Stimulated activated CD8-positive, alpha-beta memory T cell treated with anti-CD3 and anti-CD28 coated beads, Interleukin-2, amount 100 ng/mL, for 48 hours (primary cell): ENCODE data around the gene TRIM17.

Experiments used
- DNase-seq, 2 donors: peaks; one replicate each; pipeline ENCODE4 v3.0.0-alpha.2; 2020; ENCODE audit warnings: low read depth in 2 of 2

The TRIM17 gene

DNA sequence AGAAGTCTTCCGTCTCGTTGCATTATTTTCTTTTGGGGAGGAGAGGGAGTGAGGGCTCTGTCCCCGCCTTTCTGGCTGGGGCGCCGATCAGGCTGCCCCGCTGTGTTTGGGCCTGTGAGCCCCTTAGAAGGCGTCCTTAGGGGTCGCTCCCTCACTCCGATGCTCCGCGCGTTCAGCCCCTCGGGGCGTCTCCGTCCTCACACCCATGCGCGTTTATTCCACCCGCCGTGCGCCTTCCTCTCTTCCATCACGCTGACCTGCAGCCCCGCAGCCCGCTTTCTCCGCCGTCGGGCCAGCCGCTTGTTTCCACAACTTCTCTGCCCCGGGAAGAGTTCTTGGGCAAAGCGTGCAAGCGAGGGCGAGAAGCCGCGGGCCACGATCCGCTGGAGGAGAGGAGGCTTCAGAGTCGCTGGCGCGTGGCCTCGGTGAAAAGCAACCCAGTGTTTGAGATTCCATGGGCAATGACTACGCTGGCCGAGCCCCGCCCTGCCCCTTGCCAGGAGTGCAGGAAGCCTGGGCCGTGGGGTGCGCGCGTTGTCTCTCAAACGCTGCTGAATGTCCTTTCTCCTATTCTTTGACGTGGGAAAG lies 37.7 kb downstream of the TRIM17 start:
- DNase-seq: no peak

DNA sequence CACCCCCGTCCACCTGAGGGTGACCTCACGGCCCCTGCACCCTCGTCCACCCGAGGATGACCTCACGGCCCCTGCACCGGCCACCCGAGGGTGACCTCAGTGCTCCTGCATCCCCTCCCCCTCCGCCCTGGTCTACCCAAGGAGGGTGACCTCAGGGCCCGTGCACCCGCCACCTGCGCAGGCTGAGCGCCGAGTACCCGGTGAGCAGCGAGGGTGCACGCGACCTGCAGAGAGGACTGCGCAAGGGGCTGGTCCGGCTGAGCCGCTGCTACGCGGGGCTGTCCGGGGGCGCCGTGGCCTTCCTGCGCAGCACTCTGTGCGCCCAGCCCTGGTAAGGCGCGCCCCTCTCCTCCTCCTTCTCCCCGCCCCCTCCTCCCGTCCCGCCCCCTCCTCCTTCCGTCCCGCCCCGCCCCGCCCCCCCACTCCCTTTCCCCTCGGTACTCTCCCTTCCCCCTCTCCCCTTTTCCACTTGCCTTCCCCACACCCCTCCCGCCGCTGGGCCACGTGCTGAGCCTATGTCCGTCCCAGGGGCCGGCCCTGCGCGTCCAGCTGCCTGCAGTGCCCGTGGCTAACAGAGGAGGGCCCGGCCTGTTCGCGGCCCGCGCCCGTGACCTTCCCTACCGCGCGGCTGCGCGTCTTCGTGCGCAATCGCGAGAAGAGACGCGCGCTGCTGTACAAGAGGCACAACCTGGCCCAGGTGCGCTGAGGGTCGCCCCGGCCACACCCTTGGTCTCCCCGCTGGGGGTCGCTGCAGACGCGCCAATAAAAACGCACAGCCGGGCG lies 38.4 kb downstream of the TRIM17 start:
- DNase-seq: peak; percentile 43 to 52

DNA sequence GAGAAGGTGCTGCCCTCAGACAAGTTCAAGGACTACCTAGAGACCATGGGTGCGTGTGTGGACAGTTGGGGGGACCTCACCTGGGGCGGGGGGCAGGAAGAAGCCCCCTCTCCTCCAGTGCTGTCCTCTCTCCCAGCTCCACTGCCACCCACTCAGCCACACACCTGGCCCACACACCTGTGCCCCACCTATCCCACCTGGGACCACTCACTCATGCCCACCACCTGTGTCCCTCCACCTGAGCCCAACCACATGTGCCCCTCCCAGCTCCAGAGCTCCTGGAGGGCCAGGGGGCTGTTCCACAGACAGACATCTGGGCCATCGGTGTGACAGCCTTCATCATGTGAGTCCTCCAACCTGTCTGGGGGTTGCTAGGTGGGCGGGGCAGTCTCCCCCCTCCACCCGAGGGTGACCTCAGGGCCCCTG lies 39.0 kb downstream of the TRIM17 start:
- no peak for DNase-seq

DNA sequence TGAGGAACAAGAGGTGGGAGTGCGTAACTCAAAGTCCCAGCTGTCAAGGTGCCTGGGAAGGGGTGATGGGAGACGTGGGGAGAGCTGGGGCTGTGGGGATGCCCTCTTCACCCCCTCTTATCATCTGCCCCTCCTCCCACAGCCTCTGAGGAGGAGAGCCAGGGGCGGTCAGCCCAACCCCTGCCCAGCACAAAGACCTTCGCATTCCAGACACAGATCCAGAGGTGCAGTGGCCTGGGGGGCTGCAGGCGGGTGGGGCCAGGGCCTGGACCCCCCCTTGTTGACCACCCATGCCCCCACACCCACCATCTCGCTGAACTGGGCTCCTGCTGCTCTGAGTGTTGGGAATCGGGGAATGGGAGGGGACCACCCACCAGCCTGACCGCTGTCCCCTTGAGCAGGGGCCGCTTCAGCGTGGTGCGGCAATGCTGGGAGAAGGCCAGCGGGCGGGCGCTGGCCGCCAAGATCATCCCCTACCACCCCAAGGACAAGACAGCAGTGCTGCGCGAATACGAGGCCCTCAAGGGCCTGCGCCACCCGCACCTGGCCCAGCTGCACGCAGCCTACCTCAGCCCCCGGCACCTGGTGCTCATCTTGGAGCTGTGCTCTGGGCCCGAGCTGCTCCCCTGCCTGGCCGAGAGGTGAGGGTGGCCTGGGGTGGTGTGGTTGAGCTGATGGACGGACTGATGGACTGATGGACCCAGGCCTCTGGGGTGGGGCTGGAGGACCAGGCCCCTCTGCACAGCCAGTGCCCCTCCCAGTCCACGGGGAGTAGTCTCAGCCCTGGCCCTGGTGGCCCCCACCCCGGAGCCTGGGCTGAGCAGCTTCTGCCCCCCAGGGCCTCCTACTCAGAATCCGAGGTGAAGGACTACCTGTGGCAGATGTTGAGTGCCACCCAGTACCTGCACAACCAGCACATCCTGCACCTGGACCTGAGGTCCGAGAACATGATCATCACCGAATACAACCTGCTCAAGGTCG lies 39.7 kb downstream of the TRIM17 start:
- no peak for DNase-seq

DNA sequence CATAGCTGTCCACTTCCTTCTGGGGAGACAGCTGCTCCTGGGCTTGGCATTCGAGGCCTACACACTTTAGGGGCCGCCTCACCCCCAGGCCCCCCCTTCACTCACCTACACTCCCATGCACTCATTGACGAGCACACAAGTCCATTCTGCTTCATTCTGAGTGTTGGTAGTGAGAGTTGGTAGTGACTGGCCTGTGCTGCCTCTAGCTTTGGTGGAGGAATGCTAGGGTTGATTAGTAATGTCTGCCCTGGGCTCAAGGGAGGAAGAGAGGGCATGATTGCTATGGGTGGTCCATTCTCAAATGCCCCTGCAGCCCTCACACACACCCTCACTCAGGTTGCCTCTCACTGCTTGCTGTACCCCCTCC lies 40.4 kb downstream of the TRIM17 start:
- no peak for DNase-seq

DNA sequence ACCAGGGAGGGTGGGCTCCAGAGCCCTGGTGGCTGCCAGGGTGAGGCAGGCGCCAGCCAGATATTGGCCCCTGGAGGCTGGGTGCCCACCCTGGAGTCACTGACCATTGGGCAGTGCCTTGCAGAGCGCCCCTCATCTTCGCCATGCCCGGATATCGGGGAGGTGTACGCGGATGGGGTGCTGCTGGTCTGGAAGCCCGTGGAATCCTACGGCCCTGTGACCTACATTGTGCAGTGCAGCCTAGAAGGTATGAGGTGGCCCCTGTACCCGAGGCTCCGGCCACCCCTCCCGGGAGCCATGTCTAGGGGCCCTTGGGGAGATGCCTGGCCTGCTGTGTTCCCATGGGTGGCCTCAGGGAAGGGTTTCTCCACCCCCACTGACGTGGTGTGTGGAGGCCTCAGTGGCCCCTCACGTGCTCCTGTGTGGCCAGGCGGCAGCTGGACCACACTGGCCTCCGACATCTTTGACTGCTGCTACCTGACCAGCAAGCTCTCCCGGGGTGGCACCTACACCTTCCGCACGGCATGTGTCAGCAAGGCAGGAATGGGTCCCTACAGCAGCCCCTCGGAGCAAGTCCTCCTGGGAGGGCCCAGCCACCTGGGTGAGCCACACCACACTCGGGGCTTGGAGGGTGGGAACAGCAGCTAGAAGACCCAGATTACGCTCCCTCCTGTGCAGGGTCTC lies 40.9 kb downstream of the TRIM17 start:
- DNase-seq: no peak

DNA sequence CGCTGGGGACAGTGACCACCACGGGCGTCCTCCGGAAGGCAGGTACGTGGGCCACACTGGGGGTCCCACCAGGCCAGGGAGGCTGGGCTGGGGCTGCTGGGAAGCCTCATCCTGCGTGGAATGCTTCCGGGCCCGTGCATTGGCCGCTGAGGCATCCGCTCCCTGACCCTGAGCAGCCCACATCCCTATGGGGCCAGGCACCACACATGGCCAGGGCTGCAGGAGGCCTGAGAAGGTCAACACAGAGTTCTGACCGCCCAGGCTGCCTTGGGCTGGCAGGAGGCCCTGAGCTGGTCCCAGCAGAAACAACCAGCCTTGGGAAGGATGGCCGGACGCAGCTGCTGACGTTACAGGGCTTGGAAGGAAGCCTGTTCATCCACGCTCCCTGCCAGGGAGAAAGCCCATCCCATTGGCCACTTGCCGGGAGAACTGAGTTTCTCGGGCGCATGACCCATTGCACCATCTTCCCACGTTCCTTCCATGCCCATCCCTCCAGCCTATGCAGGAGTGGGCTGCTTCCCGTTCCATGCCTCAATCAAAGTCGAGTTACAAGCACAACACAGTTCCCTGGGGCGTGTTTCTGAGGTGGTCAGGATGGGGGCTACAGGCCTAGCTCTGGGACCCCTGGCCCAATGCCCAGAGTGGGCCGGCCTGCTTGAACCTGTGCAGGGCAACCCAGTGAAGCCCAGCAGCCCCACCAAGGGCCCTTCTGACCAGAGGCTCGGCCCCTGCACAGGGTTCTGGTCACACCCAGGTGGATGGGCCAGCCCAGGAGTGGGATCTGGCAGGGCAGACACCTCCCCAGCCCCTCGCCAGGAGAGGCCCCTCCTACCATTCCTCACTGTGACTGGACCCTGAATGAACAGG lies 41.7 kb downstream of the TRIM17 start:
- DNase-seq: no peak

DNA sequence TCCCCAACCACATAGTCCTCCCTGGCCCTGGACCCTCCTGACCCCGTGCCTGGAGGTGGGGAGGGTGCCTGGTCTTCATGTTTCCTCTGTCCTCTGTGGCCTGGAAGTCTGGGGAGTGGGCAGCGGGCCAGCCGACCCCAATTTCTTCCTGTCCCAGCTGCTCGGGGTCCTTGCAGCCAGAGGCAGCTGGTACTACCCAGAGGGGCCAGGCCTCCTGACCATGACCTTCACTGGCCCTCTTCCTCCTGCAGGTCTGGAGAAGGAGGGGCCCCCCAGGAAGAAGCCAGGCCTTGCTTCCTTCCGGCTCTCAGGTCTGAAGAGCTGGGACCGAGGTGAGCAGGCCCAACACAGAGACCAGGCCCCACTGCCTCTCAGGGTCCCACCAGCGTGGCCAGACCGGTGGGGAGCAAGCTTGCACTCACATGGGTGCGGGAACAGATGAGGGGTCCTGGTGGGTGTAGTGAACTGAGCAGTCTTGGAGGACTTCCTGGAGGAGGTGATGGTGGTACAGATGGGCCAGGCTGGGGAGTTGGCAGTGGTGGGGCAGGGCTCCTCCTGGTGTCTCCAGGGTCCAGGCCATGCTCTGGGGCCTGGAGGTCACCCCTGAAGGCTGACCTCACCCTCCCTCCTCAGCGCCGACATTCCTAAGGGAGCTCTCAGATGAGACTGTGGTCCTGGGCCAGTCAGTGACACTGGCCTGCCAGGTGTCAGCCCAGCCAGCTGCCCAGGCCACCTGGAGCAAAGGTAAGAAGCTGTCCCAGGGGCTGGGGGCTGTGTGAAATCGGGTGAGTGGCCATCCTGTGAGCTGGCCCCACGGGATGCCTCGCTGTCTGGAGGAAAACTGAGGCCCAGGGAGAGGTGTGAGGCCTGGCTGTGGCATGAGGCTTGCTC lies 42.7 kb downstream of the TRIM17 start:
- DNase-seq: no peak

DNA sequence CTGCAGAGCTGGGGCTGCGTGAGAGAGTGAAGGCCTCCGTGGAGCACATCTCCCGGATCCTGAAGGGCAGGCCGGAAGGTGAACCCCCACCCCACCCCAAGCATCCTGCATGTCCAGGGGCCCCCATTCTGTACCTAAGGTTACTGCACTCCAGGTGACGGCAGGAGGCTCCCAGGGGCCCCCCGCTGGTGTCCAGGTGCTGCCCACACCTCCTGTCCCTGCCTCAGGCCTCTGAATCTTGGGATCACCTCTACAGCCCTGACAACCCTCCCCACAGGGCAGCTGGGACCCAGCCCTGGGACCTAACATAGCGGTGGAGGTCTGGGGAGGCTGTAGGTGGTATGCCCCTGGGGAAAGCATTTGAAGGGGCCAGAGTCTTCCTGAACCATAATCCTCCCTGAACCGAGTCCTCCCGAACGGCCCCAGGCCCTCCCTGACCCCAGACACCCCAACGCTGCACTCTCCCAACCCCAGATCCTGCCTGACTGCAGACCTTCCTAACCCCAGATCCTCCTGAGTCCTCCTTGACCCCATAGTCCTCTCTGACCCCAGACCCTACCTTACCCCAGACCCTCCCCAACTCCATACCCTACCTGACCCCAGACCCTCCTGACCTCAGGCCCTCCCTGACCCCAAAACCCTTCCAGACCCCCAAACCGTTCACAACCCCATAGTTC lies 43.5 kb downstream of the TRIM17 start:
- no peak for DNase-seq

DNA sequence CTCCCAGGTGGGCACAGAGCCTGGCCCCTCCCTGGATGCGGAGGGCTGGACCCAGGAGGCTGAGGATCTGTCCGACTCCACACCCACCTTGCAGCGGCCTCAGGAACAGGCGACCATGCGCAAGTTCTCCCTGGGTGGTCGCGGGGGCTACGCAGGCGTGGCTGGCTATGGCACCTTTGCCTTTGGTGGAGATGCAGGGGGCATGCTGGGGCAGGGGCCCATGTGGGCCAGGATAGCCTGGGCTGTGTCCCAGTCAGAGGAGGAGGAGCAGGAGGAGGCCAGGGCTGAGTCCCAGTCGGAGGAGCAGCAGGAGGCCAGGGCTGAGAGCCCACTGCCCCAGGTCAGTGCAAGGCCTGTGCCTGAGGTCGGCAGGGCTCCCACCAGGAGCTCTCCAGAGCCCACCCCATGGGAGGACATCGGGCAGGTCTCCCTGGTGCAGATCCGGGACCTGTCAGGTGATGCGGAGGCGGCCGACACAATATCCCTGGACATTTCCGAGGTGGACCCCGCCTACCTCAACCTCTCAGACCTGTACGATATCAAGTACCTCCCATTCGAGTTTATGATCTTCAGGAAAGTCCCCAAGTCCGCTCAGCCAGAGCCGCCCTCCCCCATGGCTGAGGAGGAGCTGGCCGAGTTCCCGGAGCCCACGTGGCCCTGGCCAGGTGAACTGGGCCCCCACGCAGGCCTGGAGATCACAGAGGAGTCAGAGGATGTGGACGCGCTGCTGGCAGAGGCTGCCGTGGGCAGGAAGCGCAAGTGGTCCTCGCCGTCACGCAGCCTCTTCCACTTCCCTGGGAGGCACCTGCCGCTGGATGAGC lies 44.3 kb downstream of the TRIM17 start:
- DNase-seq: no peak

DNA sequence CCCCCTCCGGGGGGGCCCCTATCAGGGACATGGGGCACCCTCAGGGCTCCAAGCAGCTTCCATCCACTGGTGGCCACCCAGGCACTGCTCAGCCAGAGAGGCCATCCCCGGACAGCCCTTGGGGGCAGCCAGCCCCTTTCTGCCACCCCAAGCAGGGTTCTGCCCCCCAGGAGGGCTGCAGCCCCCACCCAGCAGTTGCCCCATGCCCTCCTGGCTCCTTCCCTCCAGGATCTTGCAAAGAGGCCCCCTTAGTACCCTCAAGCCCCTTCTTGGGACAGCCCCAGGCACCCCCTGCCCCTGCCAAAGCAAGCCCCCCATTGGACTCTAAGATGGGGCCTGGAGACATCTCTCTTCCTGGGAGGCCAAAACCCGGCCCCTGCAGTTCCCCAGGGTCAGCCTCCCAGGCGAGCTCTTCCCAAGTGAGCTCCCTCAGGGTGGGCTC lies 44.9 kb downstream of the TRIM17 start:
- no peak for DNase-seq

DNA sequence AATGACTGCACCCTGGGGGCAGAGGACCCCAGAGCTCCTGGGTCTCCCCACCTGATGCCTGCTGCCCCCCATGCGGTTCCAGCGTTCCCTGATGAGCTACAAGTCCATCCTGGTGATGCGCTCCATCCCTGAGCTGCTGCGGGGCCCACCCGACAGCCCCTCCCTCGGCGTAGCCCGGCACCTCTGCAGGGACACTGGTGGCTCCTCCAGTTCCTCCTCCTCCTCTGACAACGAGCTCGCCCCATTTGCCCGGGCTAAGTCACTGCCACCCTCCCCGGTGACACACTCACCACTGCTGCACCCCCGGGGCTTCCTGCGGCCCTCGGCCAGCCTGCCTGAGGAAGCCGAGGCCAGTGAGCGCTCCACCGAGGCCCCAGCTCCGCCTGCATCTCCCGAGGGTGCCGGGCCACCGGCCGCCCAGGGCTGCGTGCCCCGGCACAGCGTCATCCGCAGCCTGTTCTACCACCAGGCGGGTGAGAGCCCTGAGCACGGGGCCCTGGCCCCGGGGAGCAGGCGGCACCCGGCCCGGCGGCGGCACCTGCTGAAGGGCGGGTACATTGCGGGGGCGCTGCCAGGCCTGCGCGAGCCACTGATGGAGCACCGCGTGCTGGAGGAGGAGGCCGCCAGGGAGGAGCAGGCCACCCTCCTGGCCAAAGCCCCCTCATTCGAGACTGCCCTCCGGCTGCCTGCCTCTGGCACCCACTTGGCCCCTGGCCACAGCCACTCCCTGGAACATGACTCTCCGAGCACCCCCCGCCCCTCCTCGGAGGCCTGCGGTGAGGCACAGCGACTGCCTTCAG lies 45.5 kb downstream of the TRIM17 start:
- no peak for DNase-seq

DNA sequence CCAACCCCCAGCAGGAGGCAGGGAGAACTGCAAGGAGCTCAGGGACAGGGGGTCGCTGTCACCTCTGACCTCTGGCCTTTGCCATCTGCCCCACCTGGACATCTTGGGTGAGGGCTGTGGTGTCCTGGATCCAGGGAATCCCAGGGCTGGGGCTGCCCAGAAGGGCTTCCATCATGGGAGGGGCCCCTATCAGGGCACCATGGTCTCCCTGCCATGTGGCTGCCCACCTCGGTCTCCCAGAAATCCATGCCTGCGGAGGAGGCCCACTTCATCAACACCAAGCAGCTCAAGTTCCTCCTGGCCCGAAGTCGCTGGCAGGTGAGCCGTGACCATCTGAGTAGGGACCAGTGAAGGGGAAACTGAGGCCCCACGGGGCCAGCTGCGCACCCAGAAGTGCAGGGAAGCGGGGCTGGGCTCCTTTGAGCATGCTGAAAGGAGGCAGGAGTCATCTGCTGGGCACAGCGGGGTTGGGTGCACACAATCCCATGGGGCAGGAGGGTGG lies 46.2 kb downstream of the TRIM17 start:
- no peak for DNase-seq

DNA sequence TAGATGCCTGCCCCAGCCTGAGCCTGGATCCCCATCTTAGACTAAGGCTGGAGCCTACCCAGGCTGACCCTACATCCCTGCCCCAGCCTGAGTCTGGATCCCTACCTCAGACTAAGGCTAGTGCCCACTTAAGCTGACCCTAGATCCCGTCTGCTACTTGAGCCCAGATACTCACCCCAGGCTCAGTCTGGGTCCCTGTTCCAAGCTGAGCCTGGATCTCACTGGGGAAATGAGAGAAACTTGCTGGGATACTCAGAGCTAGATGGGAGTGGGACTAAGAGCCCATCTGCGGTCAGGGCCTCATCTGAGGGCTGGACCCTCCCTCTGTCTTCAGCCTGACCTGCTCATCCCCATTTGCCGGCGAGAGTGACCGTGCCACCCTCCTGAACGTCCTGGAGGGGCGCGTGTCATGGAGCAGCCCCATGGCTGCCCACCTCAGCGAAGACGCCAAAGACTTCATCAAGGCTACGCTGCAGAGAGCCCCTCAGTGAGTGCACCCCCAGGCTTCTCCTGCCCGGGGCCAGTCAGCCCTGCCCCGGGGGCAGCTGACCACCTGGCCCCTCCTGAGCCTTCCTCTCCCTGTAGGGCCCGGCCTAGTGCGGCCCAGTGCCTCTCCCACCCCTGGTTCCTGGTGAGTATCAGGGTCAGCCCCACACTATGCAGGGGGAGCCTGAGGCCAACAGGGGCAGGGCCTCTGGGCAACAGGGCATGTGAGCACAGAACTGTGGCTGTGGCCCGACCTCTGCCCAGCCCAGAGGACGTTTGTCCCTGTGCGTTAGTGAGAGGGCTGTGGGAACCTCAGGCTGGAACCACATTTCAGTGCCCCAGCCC lies 46.8 kb downstream of the TRIM17 start:
- no peak for DNase-seq

DNA sequence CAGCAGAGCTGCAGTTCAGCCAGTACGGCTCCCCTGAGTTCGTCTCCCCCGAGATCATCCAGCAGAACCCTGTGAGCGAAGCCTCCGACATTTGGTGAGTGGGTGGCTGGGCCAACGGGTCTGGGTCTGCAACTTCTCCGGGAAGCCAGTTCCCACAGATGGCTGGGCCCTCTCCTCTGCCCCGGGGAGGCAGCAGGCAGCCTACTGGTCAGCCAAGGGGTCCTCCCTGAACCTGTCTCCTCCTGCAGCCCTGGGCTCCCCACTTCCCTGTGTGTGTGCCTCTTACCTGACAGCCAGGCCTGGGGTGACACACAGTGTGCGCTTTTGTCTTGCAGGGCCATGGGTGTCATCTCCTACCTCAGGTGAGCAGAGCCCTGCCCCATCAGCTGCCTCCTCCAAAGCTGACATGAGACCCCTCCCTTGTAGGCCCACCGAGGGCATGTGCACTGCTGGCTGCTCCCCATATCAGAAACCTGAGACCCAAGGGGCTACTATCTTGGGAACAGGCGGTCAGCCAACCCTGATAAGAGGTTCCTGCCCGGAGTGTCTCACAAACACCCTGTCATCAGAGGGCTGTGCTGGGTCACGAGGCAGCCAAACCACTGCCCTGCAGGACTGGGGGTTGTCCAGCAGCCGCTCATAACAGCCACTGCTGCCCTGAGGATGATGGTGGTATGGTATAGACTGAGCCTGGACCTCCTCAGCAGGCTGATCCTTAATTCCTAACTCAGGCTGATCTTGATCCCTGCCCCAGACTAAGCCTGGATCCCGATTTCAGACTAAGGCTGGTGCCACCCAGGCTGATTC lies 47.7 kb downstream of the TRIM17 start:
- no peak for DNase-seq
